ENCODE results near the gene EXOC6.

DNA sequence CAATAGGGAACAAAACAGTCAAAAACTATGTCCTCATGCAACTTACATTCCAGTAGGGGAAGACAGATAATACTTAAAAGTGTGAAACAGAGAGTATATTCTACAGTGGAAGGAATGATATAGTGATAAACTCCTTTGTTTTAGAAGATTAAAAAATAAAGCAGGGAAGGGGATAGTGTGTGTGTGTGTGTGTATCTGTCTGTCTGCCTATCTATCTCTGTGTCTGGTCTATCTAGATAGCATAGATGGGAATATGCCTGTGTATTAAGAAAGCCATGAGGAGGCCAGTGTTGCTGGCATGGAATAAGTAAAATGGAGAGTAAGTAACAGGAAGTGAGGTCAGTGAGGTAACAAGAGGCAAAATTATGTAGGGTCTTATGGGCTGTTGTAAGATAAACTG is 42.2 kb downstream of the EXOC6 start:
- TF ChIP-seq CTCF (conservative IDR thresholded peaks at IDR 0.05) = no peak
- no peak for TF ChIP-seq EZH2 (IDR thresholded peaks at IDR 0.05; ENCODE audit: low read depth)

Data from PC-9 (cell line).